Activated naive CD4-positive, alpha-beta T cell treated with anti-CD3 and anti-CD28 coated beads for 36 hours (primary cell): ENCODE measurements around the gene FLNC. TPM values are rescaled to one million over a fixed set of nuclear protein-coding genes. Genes with fewer than 3 reads are reported as not detected.

Experiments
- CTCF ChIA-PET: fragments of 350-600 bp; sonication (Branson Sonifier 250); formaldehyde crosslinking; loops from one replicate; lab custom pipeline; 2021; ENCODE audit warnings: antibody characterized with exemption; lab: Charles Lee
- DNase-seq: peaks from one replicate; pipeline ENCODE4 v3.0.0-alpha.2; 2020
- H3K27ac Mint-ChIP-seq: one replicate; pipeline ENCODE4 v1.8.0; 2021; ENCODE audit warnings: mild to moderate bottlenecking, mixed read lengths
- H3K27me3 Mint-ChIP-seq: one replicate; pipeline ENCODE4 v1.8.0; 2021; ENCODE audit warnings: low read depth, mixed read lengths
- H3K36me3 Mint-ChIP-seq: one replicate; pipeline ENCODE4 v1.8.0; 2021; ENCODE audit warnings: low read depth, mixed read lengths
- H3K4me1 Mint-ChIP-seq: one replicate; pipeline ENCODE4 v1.8.0; 2021; ENCODE audit warnings: low read depth, mixed read lengths
- H3K4me3 Mint-ChIP-seq: one replicate; pipeline ENCODE4 v1.8.0; 2021; ENCODE audit warnings: mild to moderate bottlenecking, moderate library complexity, mixed read lengths
- H3K9me3 Mint-ChIP-seq: one replicate; pipeline ENCODE4 v1.8.0; 2021; ENCODE audit warnings: mixed read lengths
- intact Hi-C: fragments of 100-400 bp; cut with micrococcal nuclease; formaldehyde crosslinking; loops from one replicate; pipeline ENCODE4 v1.15.1; 2023
- total RNA-seq, 2 experiments: library from RNA; stranded (reverse); gene quantifications; one replicate each; pipeline ENCODE4 v1.2.3, GENCODE V29; 2021

The FLNC gene
- total RNA-seq, 2 experiments from 2014 or later, result 0.02 to 0.05 TPM

DNA sequence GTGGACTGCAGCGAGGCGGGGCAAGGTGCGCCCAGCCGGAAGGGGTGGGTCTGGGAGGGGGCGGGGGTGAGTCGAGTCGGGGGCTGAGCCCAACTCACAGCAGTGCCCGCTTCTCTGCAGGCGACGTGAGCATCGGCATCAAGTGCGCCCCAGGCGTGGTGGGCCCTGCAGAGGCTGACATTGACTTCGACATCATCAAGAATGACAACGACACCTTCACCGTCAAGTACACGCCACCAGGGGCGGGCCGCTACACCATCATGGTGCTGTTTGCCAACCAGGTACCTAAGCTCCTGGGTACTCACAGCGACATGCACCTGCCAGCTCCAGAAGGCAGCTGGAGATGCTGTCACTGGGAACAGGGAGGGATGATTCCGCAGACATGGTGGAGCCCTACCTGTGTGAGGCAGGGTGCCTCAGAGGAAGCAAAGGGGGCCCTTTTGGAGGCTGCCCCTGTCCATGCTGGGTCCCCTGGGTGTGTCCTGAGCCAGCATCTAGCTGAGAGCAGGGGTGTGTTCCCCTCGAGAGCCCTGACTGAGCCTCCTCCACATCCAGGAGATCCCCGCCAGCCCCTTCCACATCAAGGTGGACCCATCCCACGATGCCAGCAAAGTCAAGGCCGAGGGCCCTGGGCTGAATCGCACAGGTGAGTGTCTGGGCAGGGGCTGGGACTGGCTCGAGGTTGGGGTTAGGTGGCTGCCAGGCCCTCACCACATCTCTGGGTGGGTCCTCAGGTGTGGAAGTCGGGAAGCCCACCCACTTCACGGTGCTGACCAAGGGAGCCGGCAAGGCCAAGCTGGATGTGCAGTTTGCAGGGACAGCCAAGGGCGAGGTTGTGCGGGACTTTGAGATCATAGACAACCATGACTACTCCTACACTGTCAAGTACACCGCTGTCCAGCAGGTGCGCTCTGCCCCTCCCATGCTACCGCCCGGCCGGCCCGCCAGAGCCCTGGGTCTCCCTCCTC, 12.8 kb downstream of the FLNC start:
- Mint-ChIP-seq H3K4me1 (peaks cover 3% of the 10 kb centered on the region), H3K27me3 (no peaks in the 10 kb centered on the region), H3K4me3 (no peak overlapping the region), H3K36me3 (no peaks in the 10 kb centered on the region), H3K9me3 (no peaks in the 10 kb centered on the region), H3K27ac (no peak overlapping the region)
- CTCF ChIA-PET, result interaction anchor here (0.6 to 3.3 kb wide), 9 partner anchors 9 to 369 kb away, joined by 3 to 19 read pairs (median 4); no protein-coding TSS in a partner anchor
- intact Hi-C loops, result loop anchor here (1.0 kb wide), 1 partner anchor 40 kb away; no protein-coding TSS in a partner anchor
- DNase-seq, result no peak

DNA sequence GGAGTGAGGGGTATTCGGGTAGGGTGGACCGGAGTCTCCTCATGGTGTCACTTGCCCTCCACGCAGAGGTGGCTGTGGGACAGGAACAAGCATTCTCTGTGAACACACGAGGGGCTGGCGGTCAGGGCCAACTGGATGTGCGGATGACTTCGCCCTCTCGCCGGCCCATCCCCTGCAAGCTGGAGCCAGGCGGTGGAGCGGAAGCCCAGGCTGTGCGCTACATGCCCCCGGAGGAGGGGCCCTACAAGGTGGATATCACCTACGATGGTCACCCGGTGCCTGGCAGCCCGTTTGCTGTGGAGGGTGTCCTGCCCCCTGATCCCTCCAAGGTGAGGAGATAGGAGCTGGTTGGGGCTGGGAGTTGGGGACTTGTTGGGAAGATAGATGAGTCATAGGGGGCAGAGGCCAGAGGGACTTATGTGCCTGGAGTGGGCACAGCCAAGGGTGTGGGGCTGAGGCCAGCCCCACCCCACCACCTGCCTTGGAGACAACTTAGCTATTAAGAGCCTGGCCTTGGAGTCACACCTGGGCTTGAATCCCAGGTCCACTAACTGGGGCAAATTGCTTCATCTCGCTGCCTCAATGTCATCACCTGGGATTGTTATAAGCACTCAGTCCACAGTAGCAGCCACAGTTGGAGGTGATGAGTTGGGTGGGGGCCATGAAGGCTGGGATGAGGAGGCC, 13.9 kb downstream of the FLNC start:
- DNase-seq, result no peak
- no peaks in the 10 kb centered on the region for H3K27me3 Mint-ChIP-seq
- CTCF ChIA-PET, result interaction anchor here (0.6 to 3.3 kb wide), 7 partner anchors 10 to 39 kb away, joined by 3 to 19 read pairs (median 5); partner anchors contain the start of gene ATP6V1F
- H3K4me3 Mint-ChIP-seq, result no peak overlapping the region
- H3K36me3 Mint-ChIP-seq, result no peaks in the 10 kb centered on the region
- no peak overlapping the region for H3K27ac Mint-ChIP-seq
- H3K4me1 Mint-ChIP-seq, result peaks cover 3% of the 10 kb centered on the region
- intact Hi-C loops, result no loop called here
- H3K9me3 Mint-ChIP-seq, result no peaks in the 10 kb centered on the region

DNA sequence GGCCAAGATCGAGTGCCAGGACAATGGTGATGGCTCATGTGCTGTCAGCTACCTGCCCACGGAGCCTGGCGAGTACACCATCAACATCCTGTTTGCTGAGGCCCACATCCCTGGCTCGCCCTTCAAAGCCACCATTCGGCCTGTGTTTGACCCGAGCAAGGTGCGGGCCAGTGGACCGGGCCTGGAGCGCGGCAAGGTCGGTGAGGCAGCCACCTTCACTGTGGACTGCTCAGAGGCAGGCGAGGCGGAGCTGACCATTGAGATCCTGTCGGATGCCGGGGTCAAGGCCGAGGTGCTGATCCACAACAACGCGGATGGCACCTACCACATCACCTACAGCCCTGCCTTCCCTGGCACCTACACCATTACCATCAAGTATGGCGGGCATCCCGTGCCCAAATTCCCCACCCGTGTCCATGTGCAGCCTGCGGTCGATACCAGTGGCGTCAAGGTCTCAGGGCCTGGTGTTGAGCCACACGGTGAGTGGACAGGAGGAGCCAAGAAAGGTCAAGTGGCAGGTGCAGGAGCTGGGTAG, 14.6 kb downstream of the FLNC start:
- H3K4me1 Mint-ChIP-seq, result peaks cover 3% of the 10 kb centered on the region
- no peaks in the 10 kb centered on the region for H3K27me3 Mint-ChIP-seq
- H3K9me3 Mint-ChIP-seq, result no peaks in the 10 kb centered on the region
- H3K27ac Mint-ChIP-seq, result no peak overlapping the region
- DNase-seq, result no peak
- CTCF ChIA-PET, result interaction anchor here (0.7 to 1.7 kb wide), 4 partner anchors 16 to 39 kb away, joined by 3 to 7 read pairs (median 4); partner anchors contain the start of gene ATP6V1F
- H3K36me3 Mint-ChIP-seq, result no peaks in the 10 kb centered on the region
- intact Hi-C loops, result no loop called here
- no peak overlapping the region for H3K4me3 Mint-ChIP-seq

DNA sequence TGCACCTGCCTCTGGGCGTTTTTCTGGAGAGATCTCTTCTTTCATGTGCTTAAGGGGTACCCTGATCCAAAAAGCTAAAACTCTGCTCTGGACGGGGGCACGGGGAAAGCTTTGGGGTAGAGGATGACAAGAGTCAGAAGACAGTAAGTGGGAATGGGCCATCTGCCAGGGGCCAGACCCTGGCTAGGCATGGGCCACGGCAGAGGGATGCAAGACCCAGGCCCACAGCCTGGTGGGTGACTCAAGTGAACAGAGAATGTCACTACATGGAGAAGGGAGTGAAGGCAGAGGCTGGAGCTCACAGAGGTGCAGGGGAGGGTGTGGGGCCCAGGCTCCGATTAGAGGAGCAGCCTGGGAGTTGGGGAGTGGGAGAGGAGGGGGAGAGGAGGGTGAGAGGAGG, 15.3 kb downstream of the FLNC start:
- Mint-ChIP-seq H3K27ac (no peak overlapping the region), H3K9me3 (no peaks in the 10 kb centered on the region), H3K4me3 (no peak overlapping the region), H3K4me1 (peaks cover 3% of the 10 kb centered on the region), H3K27me3 (no peaks in the 10 kb centered on the region), H3K36me3 (no peaks in the 10 kb centered on the region)
- intact Hi-C loops, result no loop called here
- CTCF ChIA-PET, result interaction anchor here (1.1 kb wide), 1 partner anchor 38 kb away, joined by 4 read pairs; no protein-coding TSS in a partner anchor
- no peak for DNase-seq

DNA sequence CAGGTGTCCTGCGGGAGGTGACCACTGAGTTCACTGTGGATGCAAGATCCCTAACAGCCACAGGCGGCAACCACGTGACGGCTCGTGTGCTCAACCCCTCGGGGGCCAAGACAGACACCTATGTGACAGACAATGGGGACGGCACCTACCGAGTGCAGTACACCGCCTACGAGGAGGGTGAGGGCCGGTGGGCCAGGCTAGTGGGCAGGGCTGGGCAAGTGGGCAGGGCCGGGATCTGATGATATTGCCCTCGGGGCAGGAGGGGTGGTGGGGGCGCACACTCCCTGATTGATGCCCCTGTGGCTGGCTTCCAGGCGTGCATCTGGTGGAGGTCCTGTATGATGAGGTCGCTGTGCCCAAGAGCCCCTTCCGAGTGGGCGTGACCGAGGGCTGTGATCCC, 15.8 kb downstream of the FLNC start:
- Mint-ChIP-seq H3K4me3 (no peak overlapping the region), H3K36me3 (no peaks in the 10 kb centered on the region), H3K27me3 (no peaks in the 10 kb centered on the region), H3K9me3 (no peaks in the 10 kb centered on the region), H3K27ac (no peak overlapping the region), H3K4me1 (peaks cover 3% of the 10 kb centered on the region)
- DNase-seq, result no peak
- intact Hi-C loops, result no loop called here
- CTCF ChIA-PET, result no interaction called here

DNA sequence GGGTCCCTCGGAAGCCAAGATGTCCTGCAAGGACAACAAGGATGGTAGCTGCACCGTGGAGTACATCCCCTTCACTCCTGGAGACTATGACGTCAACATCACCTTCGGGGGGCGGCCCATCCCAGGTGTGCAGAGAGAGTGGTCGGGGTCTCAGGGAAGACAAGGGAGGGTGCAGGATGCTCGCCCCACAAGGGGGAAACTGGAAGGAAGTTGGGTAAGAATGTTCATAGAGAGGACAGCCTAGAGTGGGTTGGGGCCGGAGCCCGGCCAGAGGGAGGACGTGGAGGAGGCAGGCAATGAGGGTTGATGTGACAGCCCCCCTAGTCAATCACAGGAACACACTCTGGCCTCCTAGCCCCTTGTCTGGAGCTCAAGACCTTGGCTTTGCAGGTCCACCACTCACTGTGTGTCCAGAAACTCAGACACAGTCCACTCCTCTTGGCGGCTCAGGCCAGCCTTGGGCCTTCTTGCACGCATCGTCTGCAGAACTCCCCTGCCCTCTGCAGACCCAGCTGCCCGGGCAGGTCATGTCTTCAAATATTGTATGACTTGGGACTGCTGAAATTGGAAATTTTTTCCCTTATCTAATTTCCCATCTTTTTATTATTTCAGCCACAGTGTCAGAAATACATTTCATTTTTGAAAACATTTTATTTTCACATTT, 16.7 kb downstream of the FLNC start:
- no peak for DNase-seq
- H3K9me3 Mint-ChIP-seq, result no peaks in the 10 kb centered on the region
- CTCF ChIA-PET, result no interaction called here
- H3K4me3 Mint-ChIP-seq, result no peak overlapping the region
- no peaks in the 10 kb centered on the region for H3K36me3 Mint-ChIP-seq
- peaks cover 2% of the 10 kb centered on the region for H3K4me1 Mint-ChIP-seq
- intact Hi-C loops, result no loop called here
- H3K27ac Mint-ChIP-seq, result no peak overlapping the region
- no peaks in the 10 kb centered on the region for H3K27me3 Mint-ChIP-seq

DNA sequence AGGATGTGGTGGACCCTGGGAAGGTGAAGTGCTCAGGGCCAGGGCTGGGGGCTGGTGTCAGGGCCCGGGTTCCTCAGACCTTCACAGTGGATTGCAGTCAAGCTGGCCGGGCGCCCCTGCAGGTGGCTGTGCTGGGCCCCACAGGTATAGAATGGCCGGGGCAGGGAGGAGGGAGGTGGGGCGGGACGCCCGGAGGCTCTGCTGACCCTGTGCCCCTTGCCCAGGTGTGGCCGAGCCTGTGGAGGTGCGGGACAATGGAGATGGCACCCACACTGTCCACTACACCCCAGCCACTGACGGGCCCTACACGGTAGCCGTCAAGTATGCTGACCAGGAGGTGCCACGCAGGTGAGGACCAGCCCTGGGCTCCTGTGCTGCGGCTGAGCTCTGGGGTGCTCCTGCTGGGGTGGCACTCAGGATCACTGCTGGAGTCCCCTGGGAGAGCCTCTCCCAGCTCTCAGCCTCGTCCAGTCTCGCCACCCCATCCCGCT, 17.6 kb downstream of the FLNC start:
- H3K4me1 Mint-ChIP-seq, result no peaks in the 10 kb centered on the region
- CTCF ChIA-PET, result no interaction called here
- H3K36me3 Mint-ChIP-seq, result no peaks in the 10 kb centered on the region
- no peak overlapping the region for H3K27ac Mint-ChIP-seq
- H3K27me3 Mint-ChIP-seq, result no peaks in the 10 kb centered on the region
- DNase-seq, result no peak
- no peak overlapping the region for H3K4me3 Mint-ChIP-seq
- H3K9me3 Mint-ChIP-seq, result no peaks in the 10 kb centered on the region
- intact Hi-C loops, result no loop called here

DNA sequence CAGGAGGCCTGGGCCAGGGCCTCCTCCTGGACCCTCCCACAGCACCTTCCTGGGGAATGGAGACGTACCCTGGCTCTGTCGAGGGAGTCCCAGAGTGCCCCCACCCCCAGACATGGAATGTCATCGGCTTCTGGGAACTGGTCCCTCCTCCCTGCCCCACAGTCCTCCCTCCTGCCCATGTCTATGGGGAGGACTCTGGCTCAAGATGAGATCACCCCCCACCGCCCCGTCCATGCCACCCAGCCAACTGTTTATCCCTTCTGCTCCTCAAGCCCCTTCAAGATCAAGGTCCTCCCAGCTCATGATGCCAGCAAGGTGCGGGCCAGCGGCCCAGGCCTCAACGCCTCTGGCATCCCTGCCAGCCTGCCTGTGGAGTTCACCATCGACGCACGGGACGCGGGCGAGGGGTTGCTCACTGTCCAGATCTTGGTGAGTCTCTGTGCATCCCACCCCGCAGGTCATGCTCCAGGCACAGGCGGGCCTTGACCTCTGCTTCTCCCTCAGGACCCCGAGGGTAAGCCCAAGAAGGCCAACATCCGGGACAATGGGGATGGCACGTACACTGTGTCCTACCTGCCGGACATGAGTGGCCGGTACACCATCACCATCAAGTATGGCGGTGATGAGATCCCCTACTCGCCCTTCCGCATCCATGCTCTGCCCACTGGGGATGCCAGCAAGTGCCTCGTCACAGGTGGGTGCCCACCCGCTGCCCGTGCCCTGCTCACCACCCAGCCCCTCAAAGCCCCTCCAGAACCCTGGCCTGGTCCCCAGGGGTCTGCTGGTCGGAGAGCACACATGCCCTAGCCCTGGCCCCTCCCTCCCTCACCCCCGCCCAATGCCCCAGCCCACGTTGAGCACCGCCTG, 18.3 kb downstream of the FLNC start:
- no peaks in the 10 kb centered on the region for H3K27me3 Mint-ChIP-seq
- H3K36me3 Mint-ChIP-seq, result no peaks in the 10 kb centered on the region
- H3K9me3 Mint-ChIP-seq, result no peaks in the 10 kb centered on the region
- CTCF ChIA-PET, result no interaction called here
- no peak for DNase-seq
- no peaks in the 10 kb centered on the region for H3K4me1 Mint-ChIP-seq
- H3K4me3 Mint-ChIP-seq, result no peak overlapping the region
- H3K27ac Mint-ChIP-seq, result no peak overlapping the region
- intact Hi-C loops, result no loop called here

DNA sequence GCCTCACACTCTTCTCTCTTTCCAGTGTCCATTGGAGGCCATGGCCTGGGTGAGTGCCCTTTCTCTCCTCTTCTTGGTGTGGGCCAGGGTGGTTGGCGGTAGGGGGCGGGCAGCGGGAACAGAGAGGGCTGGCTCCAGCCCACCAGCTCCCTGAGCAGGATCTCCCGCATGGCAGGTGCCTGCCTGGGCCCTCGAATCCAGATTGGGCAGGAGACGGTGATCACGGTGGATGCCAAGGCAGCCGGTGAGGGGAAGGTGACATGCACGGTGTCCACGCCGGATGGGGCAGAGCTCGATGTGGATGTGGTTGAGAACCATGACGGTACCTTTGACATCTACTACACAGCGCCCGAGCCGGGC, 18.9 kb downstream of the FLNC start:
- Mint-ChIP-seq H3K4me1 (no peaks in the 10 kb centered on the region), H3K27me3 (no peaks in the 10 kb centered on the region)
- CTCF ChIA-PET, result no interaction called here

DNA sequence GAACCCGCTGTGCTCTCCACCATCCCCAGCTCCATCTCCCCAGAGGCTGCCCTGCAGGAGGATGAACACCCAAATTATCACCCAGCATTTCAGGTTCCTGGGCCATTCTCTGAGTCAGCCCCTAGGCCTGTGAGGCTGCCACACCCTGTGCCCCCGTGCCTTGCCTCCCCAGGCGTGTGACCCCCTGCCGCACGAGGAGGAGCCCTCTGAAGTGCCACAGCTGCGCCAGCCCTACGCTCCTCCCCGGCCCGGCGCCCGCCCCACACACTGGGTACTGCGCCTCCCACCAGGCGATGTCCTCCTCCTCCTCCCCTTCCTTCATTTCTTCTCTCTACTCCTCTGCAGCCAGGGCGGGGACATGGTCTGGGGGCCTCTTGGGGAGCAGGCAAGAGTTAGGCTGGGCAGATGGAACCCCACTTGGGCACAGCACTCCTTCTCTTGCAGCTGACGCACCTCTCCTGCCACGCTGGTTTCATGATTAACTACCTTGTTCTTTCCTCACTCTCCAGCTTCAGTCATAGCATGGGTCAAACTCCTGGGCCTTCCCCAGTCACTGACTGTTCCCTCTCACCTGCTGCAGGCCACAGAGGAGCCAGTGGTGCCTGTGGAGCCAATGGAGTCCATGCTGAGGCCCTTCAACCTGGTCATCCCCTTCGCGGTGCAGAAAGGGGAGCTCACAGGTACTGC, 19.7 kb downstream of the FLNC start:
- Mint-ChIP-seq H3K27me3 (no peaks in the 10 kb centered on the region), H3K36me3 (no peaks in the 10 kb centered on the region), H3K9me3 (no peaks in the 10 kb centered on the region), H3K4me1 (no peaks in the 10 kb centered on the region), H3K27ac (no peak overlapping the region), H3K4me3 (no peak overlapping the region)
- CTCF ChIA-PET, result no interaction called here
- intact Hi-C loops, result no loop called here
- DNase-seq, result no peak

More for the DNA sequence above, 18.9 kb downstream of the FLNC start:
- H3K27ac Mint-ChIP-seq, result no peak overlapping the region
- intact Hi-C loops, result no loop called here
- H3K4me3 Mint-ChIP-seq, result no peak overlapping the region
- H3K36me3 Mint-ChIP-seq, result no peaks in the 10 kb centered on the region
- DNase-seq, result no peak
- H3K9me3 Mint-ChIP-seq, result no peaks in the 10 kb centered on the region
